ENCODE measurements around the gene DPP9. TPM values are rescaled to one million over a fixed set of nuclear protein-coding genes. Genes with fewer than 3 reads are reported as not detected.

Gene DPP9
- total and polyA plus RNA-seq, 2 of the 8 experiments (the other 6 are each of a cell fraction or from before 2014, with no cell fraction given): 11.6 to 40.7 TPM

DNA sequence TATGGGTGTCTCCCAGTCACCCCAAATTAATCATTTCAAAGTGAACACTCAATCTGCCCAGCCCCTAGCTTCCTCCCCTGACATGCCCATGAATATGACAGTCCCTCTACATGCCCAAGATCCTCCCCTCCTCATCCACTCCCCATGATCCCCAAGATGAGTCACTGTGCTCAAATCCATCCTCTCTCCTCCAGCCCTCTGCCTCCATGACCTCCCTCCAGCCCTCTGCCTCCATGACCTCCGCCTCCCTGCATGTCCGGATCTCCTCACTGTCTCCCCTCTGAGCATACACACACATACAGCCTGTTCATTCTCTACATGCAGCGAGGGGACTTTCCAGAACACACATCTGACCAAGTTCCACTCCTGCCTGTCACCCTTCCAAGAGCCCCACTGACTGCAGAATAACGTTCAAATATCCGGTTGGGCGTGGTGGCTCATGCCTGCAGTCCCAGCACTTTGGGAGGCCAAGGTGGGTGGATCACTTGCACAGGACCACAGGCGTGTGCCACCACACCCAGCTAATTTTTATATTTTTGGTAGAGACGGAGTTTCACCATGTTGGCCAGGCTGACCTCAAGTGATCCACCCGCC lies 49.5 kb upstream of the DPP9 start:
- no peak overlapping the region for H3K4me2 ChIP-seq (ENCODE audit: insufficient read depth in 1 of 2, low read depth in 2 of 2, low read length in 2 of 2)
- H2AFZ ChIP-seq (ENCODE audit: low read length): no peak overlapping the region
- no peaks in the 10 kb centered on the region for H3K79me1 ChIP-seq (ENCODE audit: low read depth, low read length)
- H2BK5ac ChIP-seq (ENCODE audit: low read depth, low read length): no peak overlapping the region
- no peak overlapping the region for H4K5ac ChIP-seq (ENCODE audit: insufficient read length, low read depth, low read length)
- no peak overlapping the region for H3K4me3 ChIP-seq (ENCODE audit: extremely low read depth in 1 of 4, insufficient read depth in 2 of 4, low read depth in 3 of 4, low read length in 4 of 4)
- no peak overlapping the region for H3K4ac ChIP-seq (replicated peaks; ENCODE audit: insufficient read length, low read depth, low read length)
- no peak overlapping the region for H3K14ac ChIP-seq (ENCODE audit: insufficient read length)
- H3K9ac ChIP-seq (replicated peaks in 1 of 4; ENCODE audit: extremely low read depth in 1 of 4, low read depth in 3 of 4, low read length in 3 of 4): no peak overlapping the region
- H2BK15ac ChIP-seq (ENCODE audit: low read length): no peak overlapping the region
- H3K56ac ChIP-seq (replicated peaks; ENCODE audit: insufficient read length, low read depth, low read length): no peak overlapping the region
- H3K27me3 ChIP-seq (replicated peaks in 1 of 4; ENCODE audit: control insufficient read depth in 3 of 4, extremely low read depth in 1 of 4, insufficient read depth in 3 of 4, low read length in 3 of 4): 0 out of 7 replicates have a peak, but pooled peaks cover 0 to 2% (median 0%) of the 10 kb centered on the region in 4 experiments
- H2BK120ac ChIP-seq (replicated peaks; ENCODE audit: low read depth, low read length): no peak overlapping the region
- H2BK20ac ChIP-seq (ENCODE audit: low read length): no peak overlapping the region
- WGBS, 2 experiments (ENCODE audit: extremely low coverage in 1 of 2, insufficient coverage in 1 of 2, insufficient read length in 1 of 2, insufficient replicate concordance in 2 of 2, low coverage in 1 of 2, low lambda C conversion rate in 2 of 2, missing lambda C conversion rate in 1 of 2): 73% methylated on average over 9 of the region's 9 CpGs; no CpG with 5 or more reads in 1 of the 2 experiments
- H4K8ac ChIP-seq (ENCODE audit: extremely low read depth, insufficient read depth, low read length): no peak overlapping the region
- DNase-seq (ENCODE audit: low read depth in 1 of 2, low spot score in 2 of 2): no peak
- CTCF ChIA-PET (ENCODE audit: partially characterized antibody): interaction anchor here (0.9 to 2.2 kb wide), 4 partner anchors 10 to 40 kb away, joined by 3 to 15 read pairs (median 5); no protein-coding TSS in a partner anchor
- no peak overlapping the region for H2BK12ac ChIP-seq (ENCODE audit: low read depth, low read length)
- peaks cover 0 to 3% (median 0%) of the 10 kb centered on the region in 4 experiments; a peak in 1 of 7 replicates for H3K4me1 ChIP-seq (replicated peaks in 1 of 4; ENCODE audit: control insufficient read depth in 3 of 4, insufficient read depth in 4 of 4, low read length in 3 of 4)
- no peak overlapping the region for H3K18ac ChIP-seq (ENCODE audit: extremely low read depth, low read length)
- no peak overlapping the region for H4K91ac ChIP-seq (replicated peaks; ENCODE audit: insufficient read length, low read length)
- H4K20me1 ChIP-seq (replicated peaks in 1 of 2; ENCODE audit: control insufficient read depth in 1 of 2, insufficient read depth in 2 of 2, low read length in 2 of 2): peaks cover 3 to 4% of the 10 kb centered on the region in 2 experiments
- FAIRE-seq: no peak
- H3K23me2 ChIP-seq (ENCODE audit: low read depth, low read length): no peaks in the 10 kb centered on the region
- peaks cover 0 to 2% of the 10 kb centered on the region in 2 experiments; a peak in 1 of 4 replicates for H3K9me3 ChIP-seq (ENCODE audit: insufficient read depth in 2 of 2, low read depth in 1 of 2, low read length in 1 of 2)
- H2AK5ac ChIP-seq (ENCODE audit: low read depth, low read length): no peak overlapping the region
- no peak overlapping the region for H3K23ac ChIP-seq (ENCODE audit: insufficient read length)
- H3K27ac ChIP-seq (ENCODE audit: low read depth, low read length): no peak overlapping the region
- POLR2A ChIA-PET (ENCODE audit: partially characterized antibody): interaction anchor here (1.1 to 1.6 kb wide), 2 partner anchors 18 to 41 kb away, joined by 3 read pairs; no protein-coding TSS in a partner anchor
- H3K36me3 ChIP-seq (ENCODE audit: control insufficient read depth in 2 of 4, insufficient read depth in 4 of 4, low read length in 3 of 4): no peaks in the 10 kb centered on the region
- no peaks in the 10 kb centered on the region for H3K79me2 ChIP-seq (ENCODE audit: control insufficient read depth in 1 of 2, insufficient read depth in 2 of 2, low read length in 2 of 2)
- TF ChIP-seq JUND (IDR thresholded peaks at IDR 0.05; ENCODE audit: low read length): no peak
- TF ChIP-seq SUZ12 (IDR thresholded peaks at IDR 0.05; ENCODE audit: low read length): no peak
- TF ChIP-seq, protein P1, sequence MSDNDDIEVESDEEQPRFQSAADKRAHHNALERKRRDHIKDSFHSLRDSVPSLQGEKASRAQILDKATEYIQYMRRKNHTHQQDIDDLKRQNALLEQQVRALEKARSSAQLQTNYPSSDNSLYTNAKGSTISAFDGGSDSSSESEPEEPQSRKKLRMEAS (IDR thresholded peaks at IDR 0.05): no peak
- no peak for TF ChIP-seq NANOG (IDR thresholded peaks at IDR 0.05; ENCODE audit: insufficient read depth, low read depth, low read length, poor library complexity, severe bottlenecking)
- no peak for TF ChIP-seq CREB1 (IDR thresholded peaks at IDR 0.05)
- TF ChIP-seq SIX5 (IDR thresholded peaks at IDR 0.05; ENCODE audit: low read depth, low read length): no peak
- no peak for TF ChIP-seq SAP30 (IDR thresholded peaks at IDR 0.05; ENCODE audit: insufficient read depth, insufficient replicate concordance, low read length)
- TF ChIP-seq SP1 (IDR thresholded peaks at IDR 0.05; ENCODE audit: low read depth, low read length): no peak
- TF ChIP-seq PHF8 (conservative IDR thresholded peaks at IDR 0.05; ENCODE audit: low read depth, low read length): no peak
- no peak for TF ChIP-seq CTBP2 (IDR thresholded peaks at IDR 0.05; ENCODE audit: borderline replicate concordance, insufficient read depth, insufficient read length, low read length)
- TF ChIP-seq NRF1 (IDR thresholded peaks at IDR 0.05; ENCODE audit: low read depth, low read length): no peak
- no peak for TF ChIP-seq CBX5 (IDR thresholded peaks at IDR 0.05; ENCODE audit: low read depth, low read length)
- TF ChIP-seq KDM4A (IDR thresholded peaks at IDR 0.05; ENCODE audit: low read depth, low read length, severe bottlenecking): no peak
